Right forelimb (tissue), 1 donor: ENCODE results near the gene TBC1D4.

Source experiments
- DNase-seq: peaks from one replicate; pipeline ENCODE4 v3.0.0-alpha.2; 2018

Gene TBC1D4

DNA sequence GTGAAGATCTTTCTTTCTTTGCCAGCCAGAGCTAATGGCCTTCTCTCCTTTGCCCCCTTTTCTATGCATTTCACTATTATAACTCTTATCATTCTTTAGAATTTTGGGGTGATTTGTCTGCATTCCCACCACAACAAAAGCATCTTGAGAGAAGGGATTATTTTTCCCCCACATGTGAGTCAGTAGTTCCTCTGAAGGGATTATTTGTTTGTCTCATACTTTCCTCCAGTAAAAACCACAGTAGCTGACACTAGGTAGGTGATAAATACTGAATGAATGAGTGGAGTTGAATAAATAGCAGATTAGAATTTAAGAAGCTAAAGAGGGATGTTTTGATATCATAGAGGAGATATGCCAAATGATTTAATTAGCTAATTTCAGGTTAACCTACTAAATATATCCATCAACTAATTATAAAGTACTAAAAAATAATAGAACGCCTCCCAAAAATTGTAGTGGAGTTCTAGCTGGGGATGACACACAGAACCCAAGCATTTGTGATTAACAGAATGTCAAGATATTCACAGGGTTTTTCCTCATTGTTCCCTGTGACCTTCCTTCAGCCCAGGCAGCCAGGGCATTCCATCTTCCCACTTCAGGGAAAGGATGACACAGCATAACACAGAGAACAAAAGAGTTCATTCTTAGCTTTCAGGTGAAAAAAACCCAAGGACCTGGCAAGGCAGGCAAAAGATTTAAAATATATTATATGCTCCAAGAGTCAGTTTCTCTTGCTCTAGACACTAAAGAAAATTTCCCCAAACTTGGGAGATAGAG, 3.5 kb upstream of the TBC1D4 start:
- DNase-seq, result no peak

DNA sequence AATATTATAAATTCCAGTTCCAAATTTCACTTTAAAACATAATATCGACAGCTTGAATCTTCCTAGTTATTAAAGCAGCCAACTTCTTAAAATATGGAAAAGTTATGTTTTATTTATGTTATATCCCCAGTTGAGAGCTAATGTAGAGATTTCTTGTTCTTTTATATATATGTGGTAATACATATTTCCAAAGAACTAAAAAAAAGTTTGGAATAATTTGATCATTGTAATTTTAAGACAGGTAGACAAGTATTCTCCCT, 781 bp upstream of the TBC1D4 start:
- no peak for DNase-seq

DNA sequence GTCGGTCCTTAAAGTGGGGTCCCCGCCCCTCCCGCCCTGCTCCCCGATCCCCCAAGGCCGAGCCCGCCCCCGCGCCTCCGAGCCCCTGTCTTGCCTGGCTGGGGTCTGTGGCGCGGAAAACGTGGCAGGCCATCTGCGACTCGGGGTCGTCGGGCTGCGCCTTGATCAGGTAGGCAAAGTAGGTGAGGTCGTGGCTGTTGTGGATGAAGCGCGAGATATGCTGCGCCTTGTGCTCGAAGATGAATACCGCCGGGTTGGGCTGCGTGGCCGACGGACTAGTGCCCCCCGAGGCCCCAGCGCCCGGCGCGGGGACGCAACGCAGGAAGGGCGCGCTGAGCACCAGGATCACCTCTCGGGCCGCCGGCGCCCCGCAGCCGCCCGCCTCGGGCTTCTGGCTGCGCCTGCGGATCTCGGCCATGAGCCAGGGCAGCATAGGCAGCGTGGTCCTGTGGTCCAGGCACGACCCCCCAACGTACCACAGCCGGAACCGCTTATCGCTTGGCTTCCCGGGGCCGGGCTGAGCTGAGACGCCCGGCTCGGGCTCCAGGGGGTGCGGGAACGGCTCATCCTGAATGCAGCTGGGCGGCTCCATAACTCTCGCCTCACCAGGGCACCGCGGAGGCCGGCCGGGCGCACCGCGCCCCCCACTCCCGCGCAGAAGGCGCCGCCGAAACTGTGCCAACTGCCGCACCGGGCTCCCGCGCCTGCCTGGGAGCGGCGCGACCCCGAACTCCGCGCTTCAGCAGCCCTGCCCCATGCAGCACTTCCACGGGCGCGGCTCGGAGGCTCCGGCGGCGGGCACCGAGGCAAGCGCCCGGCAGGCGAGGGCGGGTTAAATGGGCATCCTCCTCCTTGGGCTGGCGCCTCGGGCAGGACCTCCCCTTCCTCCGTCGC, 546 bp downstream of the TBC1D4 start:
- peak; percentile 74 for DNase-seq

- peak; percentile 78 for DNase-seq
Measured at GRCh38 chr13:75480671-75481175, 1.2 kb downstream of the TBC1D4 start.

- no peak for DNase-seq
Measured at GRCh38 chr13:75479102-75479740, 2.7 kb downstream of the TBC1D4 start.

- no peak for DNase-seq
Measured at GRCh38 chr13:75478659-75479058, 3.3 kb downstream of the TBC1D4 start.

- no peak for DNase-seq
Measured at GRCh38 chr13:75474956-75475355, 7.0 kb downstream of the TBC1D4 start.

- DNase-seq, result no peak
Measured at GRCh38 chr13:75473468-75473867, 8.5 kb downstream of the TBC1D4 start.

DNA sequence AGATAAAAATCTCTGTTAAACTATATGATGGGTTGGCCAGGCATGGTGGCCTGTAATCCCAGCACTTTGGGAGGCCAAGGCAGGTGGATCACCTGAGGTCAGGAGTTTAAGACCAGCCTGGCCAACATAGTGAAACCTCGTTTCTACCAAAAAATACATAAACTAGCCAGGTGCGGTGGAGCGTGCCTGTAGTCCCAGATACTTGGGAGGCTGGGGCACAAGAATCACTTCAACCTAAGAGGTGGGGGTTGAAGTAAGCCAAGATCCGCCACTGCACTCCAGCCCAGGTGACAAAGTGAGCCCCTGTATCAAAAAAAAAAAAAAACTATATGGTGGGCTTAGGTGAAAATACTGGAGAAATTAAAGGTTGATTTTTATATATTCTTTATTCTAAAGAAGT, 11.3 kb downstream of the TBC1D4 start:
- DNase-seq, result no peak

DNA sequence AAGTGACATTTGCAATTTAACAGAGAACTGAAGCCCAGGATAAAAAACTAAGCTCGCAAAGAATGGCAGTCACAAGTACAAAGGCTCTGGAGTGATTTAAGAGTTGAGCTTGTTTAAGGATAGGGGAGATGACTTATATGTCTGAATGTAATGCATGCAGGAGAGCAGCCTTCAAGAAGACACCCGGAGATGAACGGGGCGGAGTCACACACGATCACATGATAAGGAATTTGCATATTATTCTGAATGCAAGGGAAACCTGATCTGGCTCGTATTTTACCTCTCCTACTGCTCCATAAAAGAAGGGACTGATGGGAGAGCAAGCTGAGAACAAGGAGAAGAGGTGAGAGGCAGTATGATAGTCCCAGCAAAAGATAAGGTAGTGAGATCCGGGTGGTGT, 12.9 kb downstream of the TBC1D4 start:
- no peak for DNase-seq

GRCh38 chr13:75468602-75469001, 13.4 kb downstream of the TBC1D4 start:
- no peak for DNase-seq

DNA sequence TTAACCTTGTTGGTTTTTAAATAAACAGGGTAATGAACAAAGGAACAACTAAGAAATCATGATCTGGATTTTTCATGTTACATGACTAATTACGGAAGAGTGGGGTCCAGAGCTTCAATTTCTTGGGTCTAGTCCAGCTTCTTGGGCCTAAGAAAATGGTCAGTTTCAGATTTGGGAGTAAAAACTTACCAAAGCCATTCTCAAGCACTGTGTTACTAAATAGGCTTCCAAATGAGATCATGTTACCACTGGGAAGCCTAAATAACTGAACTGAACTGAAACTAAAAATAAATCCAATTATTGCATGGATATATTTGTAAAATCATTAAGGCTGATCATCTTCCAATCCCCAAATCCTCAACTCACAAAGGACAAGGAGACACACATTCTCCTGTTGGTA, 13.9 kb downstream of the TBC1D4 start:
- DNase-seq, result no peak

- DNase-seq, result no peak
Measured at GRCh38 chr13:75467040-75467728, 14.8 kb downstream of the TBC1D4 start.

DNA sequence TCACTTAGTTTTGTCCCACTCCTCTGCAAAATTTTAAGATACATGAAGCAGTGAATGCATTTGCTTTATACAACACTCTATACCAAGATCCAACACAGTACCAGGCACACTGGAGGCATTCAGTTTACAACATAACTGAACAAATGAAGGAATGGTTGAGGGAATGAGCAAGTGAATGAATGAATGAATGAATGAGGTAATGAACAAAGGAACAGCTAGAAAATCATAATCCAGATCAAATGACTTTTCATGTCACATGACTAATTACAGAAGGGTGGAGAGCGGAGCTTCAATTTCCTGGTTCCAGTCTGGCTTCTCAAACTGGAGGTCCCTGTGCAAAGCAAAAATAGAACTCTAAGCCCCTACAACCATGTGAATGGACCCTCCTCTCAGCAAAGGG, 16.7 kb downstream of the TBC1D4 start:
- no peak for DNase-seq

DNA sequence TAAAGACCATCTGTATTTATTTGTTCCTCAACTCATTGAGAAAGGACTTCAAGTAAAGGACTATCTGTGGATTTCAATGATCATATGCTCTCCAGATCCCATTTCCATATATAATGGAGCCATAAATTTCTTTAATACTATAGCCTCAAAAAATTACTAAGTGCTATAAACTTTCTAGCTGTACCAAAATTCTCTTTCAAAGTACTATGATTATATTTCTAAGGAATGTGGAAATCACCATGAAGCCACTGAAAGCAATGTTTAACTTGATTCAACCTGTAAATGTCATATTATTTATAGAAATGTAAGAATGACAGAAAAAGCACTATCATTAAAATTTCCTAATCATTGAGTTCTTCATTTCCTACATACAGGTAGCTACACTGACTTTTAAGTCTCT, 20.7 kb downstream of the TBC1D4 start:
- no peak for DNase-seq

DNA sequence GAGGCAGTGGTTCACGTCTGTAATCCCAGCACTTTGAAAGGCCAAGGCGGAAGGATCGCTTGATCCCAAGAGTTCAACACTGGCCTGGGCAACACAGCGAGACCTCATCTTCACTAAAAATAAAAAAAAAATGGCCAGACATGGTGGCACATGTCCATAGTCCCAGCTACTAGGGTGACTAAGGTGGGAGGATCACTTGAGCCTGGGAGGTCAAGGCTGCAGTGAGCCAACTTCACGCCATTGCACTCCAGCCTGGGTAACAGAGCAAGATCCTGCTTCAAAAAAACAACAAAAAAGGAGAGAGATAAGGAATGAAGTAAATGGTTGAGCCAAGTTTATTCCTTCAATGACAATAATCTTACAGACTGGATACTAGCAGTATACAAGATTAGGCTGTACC, 21.3 kb downstream of the TBC1D4 start:
- no peak for DNase-seq

GRCh38 chr13:75458696-75459422, 23.1 kb downstream of the TBC1D4 start:
- no peak for DNase-seq

DNA sequence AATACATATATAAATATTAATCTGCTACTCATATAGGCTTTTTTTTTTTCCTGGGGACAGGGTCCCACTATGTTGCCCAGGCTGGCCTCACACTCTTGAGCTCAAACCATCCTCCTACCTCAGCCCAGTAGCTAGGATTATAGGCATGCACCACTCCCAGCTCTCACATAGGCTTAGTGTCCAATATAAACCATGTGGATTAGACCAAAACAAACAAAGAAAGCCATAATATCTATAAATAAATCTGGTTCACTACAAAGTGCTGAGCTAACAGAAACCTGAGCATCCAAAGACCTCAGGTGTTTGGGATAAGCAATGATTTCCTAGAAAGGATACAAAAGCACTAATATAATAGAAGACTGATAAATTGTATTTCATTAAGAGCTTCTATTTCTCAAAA, 26.0 kb downstream of the TBC1D4 start:
- DNase-seq, result no peak

DNA sequence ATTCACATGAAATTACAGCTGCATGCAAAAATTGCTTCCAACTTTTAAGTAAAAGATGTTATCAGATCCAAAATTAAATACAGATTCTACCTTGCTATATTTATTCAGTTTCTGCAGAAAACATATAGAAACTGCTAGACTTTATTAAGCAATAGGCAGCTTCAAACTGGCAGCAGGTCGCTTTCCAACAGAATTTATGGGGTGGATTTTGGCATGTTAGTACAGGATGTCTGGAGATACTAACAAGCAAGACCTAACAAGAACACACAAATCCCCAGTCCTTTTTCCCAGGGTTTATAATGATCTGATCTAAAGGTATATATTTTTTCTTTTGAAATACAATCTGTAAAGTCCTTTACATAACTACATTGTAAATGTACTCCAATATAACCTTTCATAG, 27.5 kb downstream of the TBC1D4 start:
- no peak for DNase-seq

GRCh38 chr13:75452564-75452963, 29.4 kb downstream of the TBC1D4 start:
- DNase-seq, result no peak

DNA sequence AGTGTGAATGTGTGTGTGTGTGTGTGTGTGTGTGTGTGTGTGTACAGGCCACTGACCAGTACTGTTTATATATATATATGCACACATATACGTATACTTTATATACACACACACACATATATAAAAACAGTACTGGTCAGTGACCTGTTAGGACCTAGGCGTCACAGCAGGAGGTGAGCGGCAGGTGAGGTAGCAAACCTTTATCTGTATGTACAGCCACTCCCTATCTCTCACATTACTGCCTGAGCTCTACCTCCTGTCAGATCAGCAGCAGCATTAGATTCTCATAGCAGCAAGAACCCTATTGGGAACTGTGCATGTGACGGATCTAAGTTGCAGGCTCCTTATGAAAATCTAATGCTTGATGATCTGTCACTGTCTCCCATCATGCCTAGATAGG, 34.5 kb downstream of the TBC1D4 start:
- no peak for DNase-seq

- no peak for DNase-seq
Measured at GRCh38 chr13:75446874-75447273, 35.1 kb downstream of the TBC1D4 start.
